Hepatocyte (in vitro differentiated cells): ENCODE measurements around the gene PDILT.
"Not testable (repeated sequence)": the region's sequence is repeated elsewhere in the genome, so short reads cannot be mapped to it uniquely, and the experiment has no call there.

ENCODE experiments used
- CTCF ChIP-seq: fragments of 200-600 bp; sonication (generic); IDR thresholded peaks from 2 replicates; pipeline ENCODE4 v1.5.1; 2016; ENCODE audit warnings: antibody characterized with exemption, mild to moderate bottlenecking; ENCODE audit not compliant: poor library complexity
- EZH2 ChIP-seq: fragments of 200-600 bp; sonication (generic); IDR thresholded peaks from 2 replicates; pipeline ENCODE4 v1.6.1; 2016; ENCODE audit warnings: antibody characterized with exemption, mild to moderate bottlenecking, borderline replicate concordance

DNA sequence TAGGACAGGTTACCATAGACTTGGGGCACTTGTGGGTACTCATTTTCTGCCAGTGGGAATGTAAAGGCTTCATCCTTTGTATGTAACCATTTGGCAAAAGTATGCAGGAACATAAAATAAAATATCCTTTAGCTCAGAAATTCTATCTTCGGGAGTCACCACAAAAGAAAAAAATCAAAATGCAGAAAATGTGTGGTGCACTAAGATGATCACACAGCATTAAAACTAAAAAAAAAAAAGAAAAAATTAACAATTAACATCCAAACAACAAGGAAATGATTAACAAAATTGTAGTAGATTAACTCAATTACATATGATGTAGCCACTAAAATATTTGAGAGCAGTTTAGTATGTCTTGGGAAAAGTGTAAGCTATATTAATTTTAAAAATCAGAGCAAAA is 36.2 kb upstream of the PDILT start:
- TF ChIP-seq CTCF, EZH2: not testable (repeated sequence)
